Anterior cingulate cortex (tissue), 58 donors: ENCODE results near the gene SRP68.
"Not testable (repeated sequence)": the region's sequence is repeated elsewhere in the genome, so short reads cannot be mapped to it uniquely, and the experiment has no call there.

Experiments used
- DNase-seq, 58 donors: peaks; one replicate each; lab custom pipeline; 2025; lab: John Stamatoyannopoulos, UW

SRP68 gene

GRCh38 chr17:76049239-76049638, 23.1 kb downstream of the SRP68 start:
- DNase-seq: no peak

- DNase-seq: no peak
Observed at GRCh38 chr17:76048711-76049110, 23.6 kb downstream of the SRP68 start.

GRCh38 chr17:76048025-76048605, 24.2 kb downstream of the SRP68 start:
- no peak for DNase-seq

GRCh38 chr17:76046064-76046463, 26.3 kb downstream of the SRP68 start:
- no peak for DNase-seq

- not testable (repeated sequence) for DNase-seq
Observed at GRCh38 chr17:76044475-76045007, 27.8 kb downstream of the SRP68 start.

- DNase-seq: not testable (repeated sequence)
Observed at GRCh38 chr17:76042868-76043267, 29.4 kb downstream of the SRP68 start.

- DNase-seq: no peak
Observed at GRCh38 chr17:76040376-76040775, 31.9 kb downstream of the SRP68 start.

GRCh38 chr17:76039121-76039520, 33.2 kb downstream of the SRP68 start:
- no peak for DNase-seq

GRCh38 chr17:76038050-76038449, 34.3 kb downstream of the SRP68 start:
- DNase-seq: no peak

- no peak for DNase-seq
Observed at GRCh38 chr17:76036497-76037261, 35.6 kb downstream of the SRP68 start.

- no peak for DNase-seq
Observed at GRCh38 chr17:76034428-76035350, 37.6 kb downstream of the SRP68 start.

- DNase-seq: no peak
Observed at GRCh38 chr17:76033139-76033538, 39.2 kb downstream of the SRP68 start.

- DNase-seq: no peak
Observed at GRCh38 chr17:76032780-76033108, 39.6 kb downstream of the SRP68 start.

GRCh38 chr17:76032073-76032779, 40.1 kb downstream of the SRP68 start:
- DNase-seq: peak in 1 of 58 donors; percentile 9

GRCh38 chr17:76027159-76027839, 45.0 kb downstream of the SRP68 start, which contains the start of gene EVPL:
Gene EVPL, minus strand, starts transcription at chr17:76027306. Its CDS starts 108 bp downstream, at chr17:76027198.
- no peak for DNase-seq

GRCh38 chr17:76026714-76027158, 45.6 kb downstream of the SRP68 start:
- DNase-seq: no peak

- DNase-seq: no peak
Observed at GRCh38 chr17:76025294-76025693, 47.0 kb downstream of the SRP68 start.

GRCh38 chr17:76024353-76024752, 48.0 kb downstream of the SRP68 start:
- no peak for DNase-seq

- DNase-seq: no peak
Observed at GRCh38 chr17:76023900-76024237, 48.4 kb downstream of the SRP68 start.
